Measurements from ENCODE around the gene ARFRP1.
"Not testable (repeated sequence)": the region's sequence is repeated elsewhere in the genome, so short reads cannot be mapped to it uniquely, and the experiment has no call there.

The ARFRP1 gene

DNA sequence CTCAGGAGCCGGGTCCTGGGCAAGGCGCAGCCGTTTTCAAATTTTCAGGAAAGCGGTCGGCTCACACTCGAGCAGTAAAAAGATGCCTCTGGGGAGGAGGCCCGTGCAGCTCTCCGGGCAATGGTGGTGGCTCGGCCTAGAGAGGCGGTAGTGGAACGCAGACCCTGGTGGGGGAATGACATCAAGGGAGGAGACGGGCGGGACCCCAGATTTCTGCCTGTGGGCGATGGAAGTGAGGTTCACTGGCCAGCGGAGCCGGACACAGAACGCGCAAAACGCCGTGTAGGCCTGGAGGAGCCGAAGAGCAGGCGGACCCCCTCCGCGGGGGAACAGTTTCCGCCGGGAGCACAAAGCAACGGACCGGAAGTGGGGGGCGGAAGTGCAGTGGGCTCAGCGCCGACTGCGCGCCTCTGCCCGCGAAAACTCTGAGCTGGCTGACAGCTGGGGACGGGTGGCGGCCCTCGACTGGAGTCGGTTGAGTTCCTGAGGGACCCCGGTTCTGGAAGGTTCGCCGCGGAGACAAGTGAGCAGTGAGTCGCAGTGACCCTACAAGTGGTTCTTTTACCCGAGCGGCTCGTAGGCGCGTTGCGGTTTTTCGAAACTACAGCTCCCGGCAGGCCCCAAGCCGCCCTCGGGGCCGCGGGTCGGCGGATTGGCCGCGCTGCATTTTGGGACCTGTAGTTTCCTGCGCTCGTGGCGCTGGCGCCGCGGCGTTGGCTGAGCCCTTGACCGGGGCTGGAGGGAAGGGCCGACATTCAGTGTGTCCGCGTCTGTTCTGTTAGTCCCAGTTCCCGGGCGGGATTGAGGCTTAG lies 49.6 kb downstream of the ARFRP1 start, which contains the start of gene RTEL1:
Gene RTEL1, plus strand, starts transcription at position 376 of the 812 bp plus-strand sequence. CDS start 1,091 bp downstream, outside the sequence.
- peak; percentile 76 to 84 for DNase-seq (ENCODE audit: low read depth in 2 of 2, low spot score in 1 of 2)

DNA sequence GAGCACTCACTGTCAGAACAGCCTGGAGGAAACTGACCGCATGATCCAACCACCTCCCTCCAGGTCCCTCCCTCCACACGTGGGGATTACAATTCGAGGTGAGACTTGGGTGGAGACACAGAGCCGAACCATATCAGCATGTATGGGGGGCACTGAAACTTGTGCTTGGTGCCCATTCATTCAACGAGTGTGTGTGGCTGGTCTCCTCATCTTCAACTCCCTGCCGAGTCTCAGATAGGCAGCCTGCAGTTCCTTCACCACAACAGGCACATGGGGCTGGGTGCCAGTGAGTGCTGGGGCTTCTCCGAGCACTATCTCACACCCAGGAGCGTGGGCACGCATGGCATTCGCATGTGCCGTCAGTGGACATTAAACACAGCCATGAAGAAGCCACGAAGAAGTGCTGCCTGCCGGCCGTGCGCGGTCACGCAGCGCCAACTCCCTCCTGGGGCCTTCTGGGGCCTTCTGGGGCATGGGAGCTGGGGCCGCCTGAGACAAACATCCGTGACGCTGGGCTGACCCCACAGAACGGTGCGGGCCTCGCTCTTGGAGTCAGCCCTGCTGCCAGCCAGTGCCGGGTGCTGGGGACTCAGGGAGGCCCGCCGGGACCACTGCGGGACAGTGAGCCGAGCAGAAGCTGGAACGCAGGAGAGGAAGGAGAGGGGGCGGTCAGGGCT lies 50.4 kb downstream of the ARFRP1 start:
- DNase-seq (ENCODE audit: low read depth in 2 of 2, low spot score in 1 of 2), result no peak

DNA sequence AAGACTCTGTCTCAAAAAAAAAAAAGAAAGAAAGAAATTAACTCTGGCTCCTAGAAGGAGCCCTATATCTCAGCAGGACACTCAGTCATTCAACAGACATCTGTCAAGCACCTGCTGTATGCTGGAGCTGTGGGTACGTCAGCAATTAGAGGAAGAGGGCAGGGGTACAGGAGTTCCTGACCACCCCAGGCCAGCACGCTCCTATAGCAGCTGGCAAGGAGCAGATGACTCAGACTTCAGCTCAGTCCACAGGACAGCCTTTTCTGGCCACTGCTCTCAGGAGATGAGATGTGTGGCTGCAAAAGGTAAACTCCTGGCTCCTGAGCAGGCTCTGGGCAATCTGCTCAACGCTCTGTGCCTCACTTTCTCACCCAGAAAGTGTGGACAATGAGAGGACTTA lies 51.3 kb downstream of the ARFRP1 start:
- DNase-seq (ENCODE audit: low read depth in 2 of 2, low spot score in 1 of 2), result no peak

DNA sequence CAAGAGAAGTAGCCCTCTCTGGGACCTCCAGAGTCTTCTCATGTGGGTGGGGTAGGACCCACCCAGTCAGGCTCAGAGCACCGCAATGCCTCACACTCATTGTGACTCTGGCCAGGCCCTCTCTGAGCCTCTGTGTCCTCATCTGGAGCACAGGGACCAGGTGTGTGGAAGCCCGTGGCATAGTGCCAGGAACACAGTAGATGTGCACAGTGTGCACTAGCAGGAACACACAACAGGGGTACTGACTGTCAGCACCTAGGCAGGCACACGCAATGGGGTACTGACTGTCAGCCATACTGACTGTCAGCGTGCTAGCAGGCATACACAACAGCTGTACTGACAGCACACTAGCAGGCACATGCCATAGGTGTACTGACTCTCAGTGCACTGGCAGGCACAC lies 52.5 kb downstream of the ARFRP1 start:
- no peak for DNase-seq (ENCODE audit: low read depth in 2 of 2, low spot score in 1 of 2)

DNA sequence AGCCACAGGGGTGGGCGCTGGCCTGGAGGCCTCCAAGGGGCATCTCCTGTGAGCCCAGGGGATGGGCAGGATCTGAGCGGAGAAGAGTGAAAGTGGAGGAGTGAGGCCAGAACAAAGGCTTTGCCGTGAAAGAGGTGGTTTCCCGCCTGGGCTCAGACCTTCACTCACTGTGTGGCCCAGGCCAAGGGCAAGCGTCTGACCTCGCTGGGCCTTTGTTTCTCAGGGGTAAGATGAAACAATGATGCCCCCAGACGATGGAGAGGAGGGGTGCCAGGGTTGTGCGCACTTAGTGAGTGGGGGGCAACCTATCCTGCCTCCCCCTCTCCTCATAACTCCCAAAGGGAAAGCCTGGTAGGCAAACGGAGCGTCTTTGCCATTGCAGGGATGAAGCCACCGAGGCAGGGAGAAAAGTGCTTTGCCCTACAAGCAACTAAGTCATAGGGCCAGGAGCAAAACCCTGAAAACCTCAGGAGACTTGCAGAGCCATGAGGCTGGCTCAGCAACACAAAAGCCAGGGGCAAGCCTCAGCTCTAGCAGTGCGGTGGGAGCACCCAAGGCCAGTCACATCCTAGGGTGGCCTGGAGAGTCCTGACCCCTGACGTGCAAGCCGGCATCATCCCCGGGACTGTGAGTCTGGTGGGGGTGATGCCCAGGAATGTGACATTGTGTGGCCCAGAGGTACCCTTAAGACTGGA lies 53.7 kb downstream of the ARFRP1 start:
- DNase-seq (ENCODE audit: low read depth in 2 of 2, low spot score in 1 of 2), result no peak

DNA sequence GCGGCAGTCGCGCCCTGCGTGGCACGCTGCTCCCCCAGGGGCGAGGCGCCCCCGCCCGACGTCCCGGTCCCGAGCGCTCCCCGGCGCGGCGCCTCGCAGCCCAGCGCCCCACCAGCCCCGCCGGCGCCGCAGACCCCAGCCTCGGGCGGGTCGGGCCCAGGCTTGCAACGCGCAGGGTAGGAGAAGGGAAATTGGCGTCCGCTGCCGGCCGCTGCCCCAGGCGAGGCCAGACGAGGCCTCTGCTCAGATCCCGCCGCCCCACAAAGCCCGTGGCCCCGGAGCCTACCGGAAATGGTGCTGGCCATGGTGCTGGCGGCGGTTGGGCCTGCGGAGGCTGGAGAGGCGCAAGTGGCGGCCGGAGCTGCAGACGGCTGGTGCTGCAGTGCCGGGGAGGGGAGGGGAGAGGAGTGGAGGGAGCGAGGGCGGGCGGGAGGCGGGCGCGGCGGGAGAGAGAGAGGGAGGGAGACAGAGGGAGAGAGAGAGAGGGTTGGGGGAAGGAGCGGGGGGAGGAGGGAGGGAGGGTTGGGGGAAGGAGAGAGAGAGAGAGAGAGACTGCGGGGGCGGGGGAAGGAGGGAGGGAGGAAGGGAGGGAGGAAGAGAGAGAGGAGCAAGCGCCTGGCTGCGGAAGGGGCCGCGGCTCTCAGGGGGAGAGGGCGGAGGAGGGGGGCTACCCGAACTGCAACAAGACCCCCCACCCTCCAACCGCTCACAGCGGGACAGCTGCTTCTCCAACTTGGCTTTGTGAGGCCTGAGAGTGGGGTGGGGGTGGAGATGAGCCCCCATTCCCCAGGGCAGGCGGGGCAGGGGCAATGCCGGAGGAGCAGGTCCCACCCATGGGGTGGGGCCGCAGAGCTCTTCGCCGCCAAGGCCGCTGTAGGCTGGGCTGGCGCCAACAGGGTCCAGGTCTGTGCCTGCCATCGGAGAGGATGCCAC lies 54.5 kb downstream of the ARFRP1 start, which contains the start of gene STMN3:
Gene STMN3, minus strand, starts transcription at position 384 of the 933 bp plus-strand sequence. Its CDS starts 79 bp downstream, at position 305.
- DNase-seq (ENCODE audit: low read depth in 2 of 2, low spot score in 1 of 2), result peak in 1 of 2 donors; percentile 40

DNA sequence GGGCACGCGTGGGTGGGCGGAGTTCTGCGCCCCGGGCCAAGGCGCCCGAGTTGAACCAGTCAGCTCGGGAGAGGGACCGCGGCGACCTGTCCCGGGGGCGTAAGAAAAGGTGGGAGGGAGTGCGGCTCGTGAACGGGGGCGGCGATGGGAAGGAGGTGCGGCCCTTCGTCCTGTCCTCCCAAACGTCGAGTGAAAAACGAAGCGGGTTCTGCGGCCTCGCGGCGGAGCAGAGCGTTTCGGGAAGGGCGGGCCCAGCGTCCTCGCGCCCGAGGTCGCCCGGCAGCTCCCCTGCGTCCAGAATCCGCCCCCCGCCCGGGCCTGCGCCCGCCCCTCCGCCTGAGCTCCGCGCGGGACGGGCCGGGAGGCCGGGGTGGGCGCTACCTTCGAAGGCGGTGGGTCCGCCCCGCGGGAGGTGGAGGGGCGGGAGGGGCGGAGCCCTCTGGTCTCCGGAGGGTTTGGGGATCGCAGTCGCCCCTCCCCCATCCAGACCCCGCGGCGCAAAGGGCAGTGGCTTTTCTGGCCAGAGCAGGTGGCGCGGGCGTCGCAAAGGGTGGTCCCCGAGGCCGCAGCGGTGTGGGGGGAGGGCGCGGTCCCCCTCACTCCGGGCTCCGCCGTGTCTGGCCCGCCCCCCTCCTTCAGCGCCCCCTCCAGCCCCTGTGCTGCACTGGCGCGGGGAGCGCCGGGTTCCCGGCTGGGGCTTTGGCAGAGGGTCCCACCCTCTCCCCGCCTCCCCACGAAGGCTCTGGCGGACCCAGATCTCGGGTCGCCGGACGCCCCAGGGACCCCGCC lies 55.4 kb downstream of the ARFRP1 start:
- DNase-seq (ENCODE audit: low read depth in 2 of 2, low spot score in 1 of 2), result no peak

DNA sequence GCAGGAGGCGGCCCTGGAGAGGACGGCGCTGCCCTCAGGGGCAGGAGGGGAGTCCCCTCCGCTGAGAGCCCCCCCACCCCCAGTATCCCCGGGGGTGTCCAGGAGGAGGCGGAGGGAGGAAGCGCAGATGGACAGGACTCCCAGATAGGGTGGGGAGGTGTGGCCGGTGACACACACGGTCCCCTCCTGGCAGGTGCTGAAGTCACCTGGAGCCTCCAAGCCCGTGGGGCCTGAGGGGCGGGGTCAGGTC lies 55.9 kb downstream of the ARFRP1 start:
- no peak for DNase-seq (ENCODE audit: low read depth in 2 of 2, low spot score in 1 of 2)

DNA sequence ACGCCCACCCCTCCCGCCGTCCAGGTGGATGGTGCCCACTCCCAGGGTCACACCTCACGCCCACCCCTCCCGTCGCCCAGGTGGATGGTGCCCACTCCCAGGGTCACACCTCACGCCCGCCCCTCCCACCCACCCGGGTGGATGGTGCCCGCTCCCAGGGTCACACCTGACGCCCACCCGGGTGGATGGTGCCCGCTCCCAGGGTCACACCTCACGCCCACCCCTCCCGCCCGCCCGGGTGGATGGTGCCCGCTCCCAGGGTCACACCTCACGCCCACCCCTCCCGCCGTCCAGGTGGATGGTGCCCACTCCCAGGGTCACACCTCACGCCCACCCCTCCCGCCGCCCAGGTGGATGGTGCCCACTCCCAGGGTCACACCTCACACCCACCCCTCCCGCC lies 57.3 kb downstream of the ARFRP1 start:
- not testable (repeated sequence) for DNase-seq (ENCODE audit: low read depth in 2 of 2, low spot score in 1 of 2)

DNA sequence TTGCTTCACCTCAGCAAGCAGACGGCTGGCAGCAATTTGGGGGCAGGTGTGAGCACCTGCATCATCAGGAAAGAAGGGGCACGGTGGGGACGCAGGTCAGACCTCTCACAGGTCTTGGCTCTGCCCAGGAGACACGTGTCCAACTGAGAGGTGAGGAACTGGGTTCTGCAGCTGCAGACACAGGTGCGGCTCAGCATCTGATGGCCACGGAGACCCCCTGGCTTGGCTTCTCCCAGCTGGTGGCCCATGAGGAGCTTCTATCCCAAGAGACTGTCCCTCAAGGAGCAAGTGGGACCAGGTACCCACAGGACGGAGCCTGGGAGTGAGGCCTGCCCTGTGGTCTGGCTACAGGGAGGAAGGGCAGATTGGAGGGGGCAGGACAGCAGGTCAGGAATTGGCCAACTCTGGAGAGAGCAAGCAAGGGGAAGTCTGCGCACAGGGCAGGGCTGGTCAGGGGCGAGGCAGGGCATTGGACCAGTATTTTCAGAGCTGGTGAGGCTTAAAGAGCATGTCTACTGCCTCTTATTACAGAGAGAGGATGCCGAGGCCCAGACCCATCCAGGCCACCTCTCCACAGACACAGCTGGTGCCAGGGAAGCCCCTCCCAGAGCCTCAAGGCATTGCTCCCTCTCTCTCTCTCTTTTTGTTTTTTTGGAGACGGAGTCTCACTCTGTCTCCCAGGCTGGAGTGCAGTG lies 58.7 kb downstream of the ARFRP1 start:
- no peak for DNase-seq (ENCODE audit: low read depth in 2 of 2, low spot score in 1 of 2)
